H1 (cell line): Measurements from ENCODE around the gene KIF26A. TPM values are rescaled to one million over a fixed set of nuclear protein-coding genes. Genes with fewer than 3 reads are reported as not detected.

Experiments
- CHD7 ChIP-seq: fragments of 300-600 bp; sonication (generic); IDR thresholded peaks from 2 replicates; pipeline ENCODE4 v1.7.1; 2012; ENCODE audit warnings: low read length, moderate library complexity, mild to moderate bottlenecking, inconsistent platforms; ENCODE audit not compliant: insufficient replicate concordance
- MAFK ChIP-seq: IDR thresholded peaks from 2 replicates; pipeline ENCODE4 v1.6.1; 2012; ENCODE audit warnings: low read depth, mild to moderate bottlenecking, improper control_type of control experiment, low read length
- SIRT6 ChIP-seq: IDR thresholded peaks from one replicate; pipeline ENCODE4 v1.7.1; 2012; ENCODE audit warnings: low read length, inconsistent platforms
- SIX5 ChIP-seq: IDR thresholded peaks from 2 replicates; pipeline ENCODE4 v1.6.1; 2011; ENCODE audit warnings: mild to moderate bottlenecking, low read depth, low read length
- polyA plus RNA-seq, 7 experiments: library from polyadenylated mRNA; depleted of rRNA in 3 of 7; stranded (reverse) in 5 of 7; unstranded in 2 of 7; fragments of >200 nt in 5 of 7; fragments of 200-250 nt in 2 of 7; gene quantifications; 1 replicate in 5 of 7; 2 replicates in 1 of 7; 4 replicates in 1 of 7; pipeline versions ENCODE4 v1.2.1 to v1.2.3, GENCODE V29; 2011 to 2013; ENCODE audit warnings: missing spikeins in 2 of 7, mixed read lengths in 2 of 7
- total RNA-seq: library from RNA; stranded (reverse); fragmentation: NEBNext Ultra II Directional; extraction: Animal tissue kit (Norgen Biotek cat#: 25700); gene quantifications from 2 replicates; pipeline ENCODE4 v1.2.1, GENCODE V29; 2021

KIF26A gene
- total and polyA plus RNA-seq, 2 of the 8 experiments (the other 6 are each of a cell fraction or from before 2014, with no cell fraction given) = 11.5 to 41.6 TPM

DNA sequence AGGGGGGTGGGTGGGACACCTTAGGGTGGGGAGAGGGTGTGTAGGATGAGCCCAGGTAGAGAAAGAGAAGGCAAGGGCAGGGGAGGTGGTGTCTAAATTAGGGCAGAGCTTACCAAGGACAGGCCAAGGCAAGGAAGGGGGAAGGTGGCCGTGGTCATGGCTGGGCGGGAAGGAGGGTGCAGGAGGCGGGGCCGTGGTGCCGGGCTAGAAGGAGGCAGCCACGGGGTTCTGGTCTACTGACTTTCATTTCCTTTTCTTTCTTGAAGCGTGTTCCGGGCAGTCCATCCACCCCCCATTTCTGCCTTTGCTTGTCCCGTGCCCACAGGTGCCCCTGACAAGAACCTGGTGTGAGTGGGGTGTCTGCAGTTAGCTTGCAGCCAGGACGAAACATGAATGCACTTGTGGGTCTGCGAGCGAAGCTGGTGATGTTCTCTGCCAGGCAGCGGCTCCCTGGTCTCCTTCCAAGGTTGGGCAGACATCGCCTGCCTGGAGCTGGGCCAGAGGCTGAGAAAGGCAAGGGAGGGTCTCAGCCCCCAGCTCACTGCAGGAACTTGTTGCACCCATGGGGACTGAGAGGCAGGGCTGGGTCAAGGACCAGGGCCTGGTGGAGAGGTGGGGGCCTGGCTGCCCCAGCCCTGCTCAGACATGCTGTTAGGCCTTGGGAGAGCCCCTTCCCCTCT, 58.2 kb downstream of the KIF26A start (continued):
- TF ChIP-seq CHD7 (no peak), SIX5 (no peak), SIRT6 (no peak), MAFK (no peak)
- TF ChIP-seq, all 59 proteins: peak for 0
